Body of pancreas (tissue), 4 donors: Measurements from ENCODE around the gene RNU6-9.

Experiments
- POLR2A ChIP-seq, 3 donors: fragments of 450-650 bp; IDR thresholded peaks; one replicate each; pipeline ENCODE4 v1.6.1; 2016; ENCODE audit warnings: antibody characterized with exemption in 3 of 3, mild to moderate bottlenecking in 2 of 3
- TF ChIP-seq, protein P1 (sequence below), 7 experiments: fragments of 450-650 bp in 4 of 7; fragments of 200-600 bp in 3 of 7; sonication (generic) in 3 of 7; IDR thresholded peaks; one replicate each; pipeline ENCODE4 v1.5.1; 2016 to 2019; ENCODE audit warnings: antibody characterized with exemption in 7 of 7

DNA sequence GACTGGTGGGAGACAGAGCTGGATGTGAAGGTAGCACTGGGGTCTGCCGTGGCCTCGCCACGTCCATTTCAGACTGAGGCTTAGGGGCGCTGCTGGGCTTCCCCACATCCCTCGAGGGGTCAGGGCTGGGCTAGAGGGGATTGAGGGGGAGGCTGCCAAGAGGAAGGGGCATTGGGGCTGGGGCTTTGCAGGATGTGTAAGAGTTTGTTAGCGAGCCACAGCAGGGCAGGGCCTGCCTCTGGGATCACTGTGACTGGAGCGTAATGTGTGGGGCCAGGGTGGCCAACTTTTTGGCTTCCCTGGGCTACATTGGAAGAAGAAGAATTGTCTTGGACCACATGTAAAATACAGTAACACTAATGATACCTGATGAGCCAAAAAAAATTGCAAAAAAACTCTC is 46.6 kb downstream of the RNU6-9 start:
- TF ChIP-seq, protein P1, sequence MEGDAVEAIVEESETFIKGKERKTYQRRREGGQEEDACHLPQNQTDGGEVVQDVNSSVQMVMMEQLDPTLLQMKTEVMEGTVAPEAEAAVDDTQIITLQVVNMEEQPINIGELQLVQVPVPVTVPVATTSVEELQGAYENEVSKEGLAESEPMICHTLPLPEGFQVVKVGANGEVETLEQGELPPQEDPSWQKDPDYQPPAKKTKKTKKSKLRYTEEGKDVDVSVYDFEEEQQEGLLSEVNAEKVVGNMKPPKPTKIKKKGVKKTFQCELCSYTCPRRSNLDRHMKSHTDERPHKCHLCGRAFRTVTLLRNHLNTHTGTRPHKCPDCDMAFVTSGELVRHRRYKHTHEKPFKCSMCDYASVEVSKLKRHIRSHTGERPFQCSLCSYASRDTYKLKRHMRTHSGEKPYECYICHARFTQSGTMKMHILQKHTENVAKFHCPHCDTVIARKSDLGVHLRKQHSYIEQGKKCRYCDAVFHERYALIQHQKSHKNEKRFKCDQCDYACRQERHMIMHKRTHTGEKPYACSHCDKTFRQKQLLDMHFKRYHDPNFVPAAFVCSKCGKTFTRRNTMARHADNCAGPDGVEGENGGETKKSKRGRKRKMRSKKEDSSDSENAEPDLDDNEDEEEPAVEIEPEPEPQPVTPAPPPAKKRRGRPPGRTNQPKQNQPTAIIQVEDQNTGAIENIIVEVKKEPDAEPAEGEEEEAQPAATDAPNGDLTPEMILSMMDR (IDR thresholded peaks at IDR 0.05): no peak
- no peak for TF ChIP-seq POLR2A (IDR thresholded peaks at IDR 0.05)
